ENCODE data around the gene C7. TPM values are rescaled to one million over a fixed set of nuclear protein-coding genes. Genes with fewer than 3 reads are reported as not detected.

C7 gene
- total RNA-seq, 1 experiment from 2014 or later, result 0.87 TPM

DNA sequence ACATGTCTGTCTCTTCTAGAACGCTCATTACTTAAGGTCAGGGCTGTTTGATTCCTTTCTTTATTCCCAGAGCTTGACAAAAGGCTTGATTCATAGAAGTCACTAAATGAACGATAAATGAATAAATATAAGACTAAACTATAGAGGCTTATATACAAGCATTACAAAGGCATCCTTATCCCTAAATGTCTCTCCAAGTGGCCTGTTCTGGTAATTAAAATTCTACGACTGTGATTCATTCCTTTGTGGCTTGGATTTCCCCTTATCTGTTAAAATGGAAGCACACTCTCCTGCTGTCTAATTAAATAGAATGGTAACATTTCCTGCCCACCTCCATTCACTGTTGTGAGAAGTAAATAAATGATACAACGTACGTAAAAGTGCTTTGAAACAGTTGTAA, 49.5 kb downstream of the C7 start:
- H3K36me3 ChIP-seq (replicated peaks; ENCODE audit: control insufficient read depth, insufficient read depth, low read length), result no peaks in the 10 kb centered on the region
- no peak overlapping the region for H3K4me3 ChIP-seq (ENCODE audit: insufficient read depth, low read depth, low read length)
- H3K27me3 ChIP-seq (ENCODE audit: control insufficient read depth, insufficient read depth, low read length), result no peaks in the 10 kb centered on the region
- DNase-seq, result no peak

- Histone ChIP-seq H3K36me3 (replicated peaks; ENCODE audit: control insufficient read depth, insufficient read depth, low read length) (no peaks in the 10 kb centered on the region), H3K4me3 (ENCODE audit: insufficient read depth, low read depth, low read length) (no peak overlapping the region), H3K27me3 (ENCODE audit: control insufficient read depth, insufficient read depth, low read length) (no peaks in the 10 kb centered on the region)
- DNase-seq, result no peak
These were observed 50.7 kb downstream of the C7 start for GRCh38 chr5:40960037-40960436.

- H3K4me3 ChIP-seq (ENCODE audit: insufficient read depth, low read depth, low read length), result no peak overlapping the region
- DNase-seq, result no peak
- no peaks in the 10 kb centered on the region for H3K36me3 ChIP-seq (replicated peaks; ENCODE audit: control insufficient read depth, insufficient read depth, low read length)
- no peaks in the 10 kb centered on the region for H3K27me3 ChIP-seq (ENCODE audit: control insufficient read depth, insufficient read depth, low read length)
These were observed 53.1 kb downstream of the C7 start for GRCh38 chr5:40962207-40962955.

DNA sequence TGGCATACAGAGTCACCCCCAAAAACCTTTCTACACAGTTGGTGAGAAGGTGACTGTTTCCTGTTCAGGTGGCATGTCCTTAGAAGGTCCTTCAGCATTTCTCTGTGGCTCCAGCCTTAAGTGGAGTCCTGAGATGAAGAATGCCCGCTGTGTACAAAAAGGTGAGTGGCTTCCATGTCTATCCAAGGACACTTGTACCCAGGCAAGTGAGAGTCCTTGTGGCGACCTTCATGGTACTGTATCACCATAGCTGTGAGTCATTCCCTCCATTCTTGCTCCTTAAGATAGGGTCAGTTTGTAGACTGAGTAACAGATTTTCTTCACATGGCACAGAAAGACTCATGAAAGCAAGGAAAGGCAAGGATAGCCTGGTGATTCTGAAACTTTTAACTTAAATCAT, 63.1 kb downstream of the C7 start:
- no peak overlapping the region for H3K4me3 ChIP-seq (ENCODE audit: insufficient read depth, low read depth, low read length)
- no peaks in the 10 kb centered on the region for H3K36me3 ChIP-seq (replicated peaks; ENCODE audit: control insufficient read depth, insufficient read depth, low read length)
- no peak for DNase-seq
- no peaks in the 10 kb centered on the region; the same call in 1 of the 2 replicates for H3K27me3 ChIP-seq (ENCODE audit: control insufficient read depth, insufficient read depth, low read length)

DNA sequence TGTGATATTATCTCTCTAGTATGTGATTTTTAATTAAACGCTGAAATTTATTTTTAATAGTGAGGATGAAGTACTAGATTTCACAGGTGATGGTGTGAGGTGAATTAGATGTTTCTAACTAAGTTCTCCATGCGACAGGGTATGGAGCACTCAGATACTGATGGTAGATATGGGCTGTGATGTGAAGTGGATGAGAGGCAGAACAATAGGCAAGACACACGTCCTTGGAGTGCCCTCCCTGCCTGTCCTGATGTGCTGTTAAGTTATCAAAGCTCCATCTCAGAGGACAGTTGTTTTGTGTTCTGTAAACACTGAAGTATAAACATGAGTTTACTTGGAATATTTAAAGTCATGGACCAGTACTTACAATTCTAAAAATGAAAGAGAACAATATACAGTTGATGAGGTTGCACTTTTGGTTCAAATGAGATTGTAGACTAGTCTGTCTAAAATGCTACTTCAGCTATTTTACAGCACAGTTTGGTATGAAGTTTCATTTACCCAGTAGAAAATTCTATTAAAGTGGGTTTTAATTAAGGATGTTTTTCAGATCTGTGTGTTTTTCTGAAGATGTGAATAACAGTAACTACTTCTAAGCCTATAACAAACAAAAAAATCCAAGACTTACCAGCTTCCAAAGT, 64.2 kb downstream of the C7 start:
- no peaks in the 10 kb centered on the region; the same call in 1 of the 2 replicates for H3K27me3 ChIP-seq (ENCODE audit: control insufficient read depth, insufficient read depth, low read length)
- no peak for DNase-seq
- no peaks in the 10 kb centered on the region for H3K36me3 ChIP-seq (replicated peaks; ENCODE audit: control insufficient read depth, insufficient read depth, low read length)
- H3K4me3 ChIP-seq (ENCODE audit: insufficient read depth, low read depth, low read length), result no peak overlapping the region

GRCh38 chr5:40976041-40976440, 66.7 kb downstream of the C7 start:
- Histone ChIP-seq H3K36me3 (replicated peaks; ENCODE audit: control insufficient read depth, insufficient read depth, low read length) (no peaks in the 10 kb centered on the region), H3K27me3 (ENCODE audit: control insufficient read depth, insufficient read depth, low read length) (no peaks in the 10 kb centered on the region; the same call in 1 of the 2 replicates), H3K4me3 (ENCODE audit: insufficient read depth, low read depth, low read length) (no peak overlapping the region)
- no peak for DNase-seq

DNA sequence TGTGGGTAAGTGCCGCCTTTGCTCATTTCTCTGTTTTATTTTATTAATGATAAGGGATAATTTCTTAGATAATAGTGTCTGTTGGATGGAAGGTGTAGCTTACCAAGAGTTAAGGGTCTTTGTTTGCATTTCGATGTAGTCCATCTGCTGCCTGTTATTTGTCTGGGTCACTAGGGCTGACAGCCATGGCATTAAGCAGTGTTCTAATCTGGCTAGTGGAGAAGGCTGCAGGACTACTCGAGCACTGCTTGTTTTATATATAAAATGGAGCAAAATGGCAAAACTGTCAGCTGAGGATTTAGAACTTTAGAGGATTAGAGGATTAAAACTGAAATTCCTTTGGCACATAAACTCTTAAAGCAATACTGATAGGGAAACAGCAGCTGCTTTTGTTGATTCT, 67.5 kb downstream of the C7 start:
- no peak for DNase-seq
- Histone ChIP-seq H3K27me3 (ENCODE audit: control insufficient read depth, insufficient read depth, low read length) (no peaks in the 10 kb centered on the region; the same call in 1 of the 2 replicates), H3K36me3 (replicated peaks; ENCODE audit: control insufficient read depth, insufficient read depth, low read length) (no peaks in the 10 kb centered on the region), H3K4me3 (ENCODE audit: insufficient read depth, low read depth, low read length) (no peak overlapping the region)

GRCh38 chr5:40981420-40981819, 72.1 kb downstream of the C7 start:
- Histone ChIP-seq H3K36me3 (replicated peaks; ENCODE audit: control insufficient read depth, insufficient read depth, low read length) (no peaks in the 10 kb centered on the region), H3K27me3 (ENCODE audit: control insufficient read depth, insufficient read depth, low read length) (no peaks in the 10 kb centered on the region; the same call in 1 of the 2 replicates), H3K4me3 (ENCODE audit: insufficient read depth, low read depth, low read length) (no peak overlapping the region)
- no peak for DNase-seq

- H3K36me3 ChIP-seq (replicated peaks; ENCODE audit: control insufficient read depth, insufficient read depth, low read length), result no peaks in the 10 kb centered on the region
- no peak for DNase-seq
- no peaks in the 10 kb centered on the region for H3K27me3 ChIP-seq (ENCODE audit: control insufficient read depth, insufficient read depth, low read length)
- H3K4me3 ChIP-seq (ENCODE audit: insufficient read depth, low read depth, low read length), result no peak overlapping the region
These were observed 74.5 kb downstream of the C7 start for GRCh38 chr5:40983781-40984180.

- no peaks in the 10 kb centered on the region for H3K27me3 ChIP-seq (ENCODE audit: control insufficient read depth, insufficient read depth, low read length)
- DNase-seq, result no peak
- no peaks in the 10 kb centered on the region for H3K36me3 ChIP-seq (replicated peaks; ENCODE audit: control insufficient read depth, insufficient read depth, low read length)
- H3K4me3 ChIP-seq (ENCODE audit: insufficient read depth, low read depth, low read length), result no peak overlapping the region
These were observed 75.6 kb downstream of the C7 start for GRCh38 chr5:40984884-40985283.

- no peak overlapping the region for H3K4me3 ChIP-seq (ENCODE audit: insufficient read depth, low read depth, low read length)
- no peaks in the 10 kb centered on the region for H3K36me3 ChIP-seq (replicated peaks; ENCODE audit: control insufficient read depth, insufficient read depth, low read length)
- no peak for DNase-seq
These were observed 76.2 kb downstream of the C7 start for GRCh38 chr5:40985501-40985900.

DNA sequence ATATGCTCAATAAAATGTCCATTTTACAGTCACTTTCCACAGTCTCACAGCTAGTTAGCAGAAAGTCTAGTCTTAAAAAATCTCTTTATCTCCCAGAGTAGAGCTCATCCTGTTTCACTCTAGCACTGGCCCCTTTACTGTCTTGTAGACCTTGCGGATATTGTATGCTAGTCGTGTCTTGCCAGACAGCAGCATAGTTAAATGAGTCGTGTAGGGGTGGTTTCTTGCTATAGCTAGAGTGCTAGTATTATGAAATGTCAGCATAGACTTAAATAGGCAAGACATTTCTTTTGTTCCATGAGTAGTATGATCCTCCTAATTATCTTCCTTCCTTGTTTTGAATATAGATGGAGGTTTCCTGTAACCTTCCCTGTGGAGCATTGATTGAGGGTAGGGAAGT, 77.4 kb downstream of the C7 start:
- DNase-seq, result no peak
- Histone ChIP-seq H3K27me3 (ENCODE audit: control insufficient read depth, insufficient read depth, low read length) (no peaks in the 10 kb centered on the region), H3K36me3 (replicated peaks; ENCODE audit: control insufficient read depth, insufficient read depth, low read length) (no peaks in the 10 kb centered on the region), H3K4me3 (ENCODE audit: insufficient read depth, low read depth, low read length) (no peak overlapping the region)

More at GRCh38 chr5:40985501-40985900, 76.2 kb downstream of the C7 start:
- no peaks in the 10 kb centered on the region for H3K27me3 ChIP-seq (ENCODE audit: control insufficient read depth, insufficient read depth, low read length)

GRCh38 chr5:40987349-40987748, 78.1 kb downstream of the C7 start:
- DNase-seq, result no peak
- Histone ChIP-seq H3K27me3 (ENCODE audit: control insufficient read depth, insufficient read depth, low read length) (no peaks in the 10 kb centered on the region), H3K4me3 (ENCODE audit: insufficient read depth, low read depth, low read length) (no peak overlapping the region), H3K36me3 (replicated peaks; ENCODE audit: control insufficient read depth, insufficient read depth, low read length) (no peaks in the 10 kb centered on the region)

DNA sequence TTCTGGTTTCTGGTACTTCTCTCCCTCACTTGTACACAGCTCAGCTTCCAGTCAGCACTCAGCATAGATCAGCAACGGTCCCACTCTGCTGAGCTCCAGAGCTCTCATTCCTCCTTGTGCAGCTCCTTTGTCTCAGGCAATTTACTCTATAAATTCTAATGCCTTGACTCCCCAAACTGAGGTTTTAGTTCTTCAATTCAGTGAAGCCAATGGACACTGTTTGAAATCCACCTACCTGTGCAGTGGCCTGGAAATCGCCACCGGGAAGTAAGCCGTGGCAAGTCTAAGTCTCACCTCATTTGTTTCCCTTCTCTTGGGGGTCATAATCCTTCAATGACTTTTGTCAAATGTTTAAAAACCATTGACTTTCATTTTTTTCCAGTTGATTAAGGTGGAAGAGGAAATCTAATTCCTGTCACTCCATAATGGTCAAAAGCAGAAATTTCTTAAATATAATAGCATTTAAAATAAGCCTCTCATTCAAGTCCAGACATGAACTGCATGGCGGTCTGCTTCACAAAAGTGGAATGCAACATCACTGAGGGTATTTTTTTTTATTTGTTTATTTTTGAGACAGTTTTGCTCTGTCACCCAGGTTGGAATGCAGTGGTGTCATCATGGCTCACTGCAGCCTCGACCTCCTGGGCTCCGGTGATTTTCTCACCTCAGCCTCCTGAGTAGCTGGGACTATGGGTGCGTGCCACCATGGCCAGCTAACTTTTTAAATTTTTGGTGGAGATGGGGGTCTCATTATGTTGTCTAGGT, 79.6 kb downstream of the C7 start:
- Histone ChIP-seq H3K36me3 (replicated peaks; ENCODE audit: control insufficient read depth, insufficient read depth, low read length) (no peaks in the 10 kb centered on the region), H3K27me3 (ENCODE audit: control insufficient read depth, insufficient read depth, low read length) (no peaks in the 10 kb centered on the region), H3K4me3 (ENCODE audit: insufficient read depth, low read depth, low read length) (no peak overlapping the region)
- no peak for DNase-seq
